ENCODE measurements around the gene LYPD6B.
"Not testable (repeated sequence)": the region's sequence is repeated elsewhere in the genome, so short reads cannot be mapped to it uniquely, and the experiment has no call there.

The LYPD6B gene

GRCh38 chr2:149235816-149236375 lies 197.4 kb downstream of the LYPD6B start:
- Histone ChIP-seq H3K27me3 (replicated peaks; ENCODE audit: insufficient read depth, low read length) (no peaks in the 10 kb centered on the region), H3K9me2 (replicated peaks; ENCODE audit: insufficient read depth, low read length) (no peaks in the 10 kb centered on the region), H3F3A (ENCODE audit: insufficient read depth, low read length) (no peaks in the 10 kb centered on the region), H3K4me1 (ENCODE audit: low read length) (no peaks in the 10 kb centered on the region), H2AFZ (ENCODE audit: low read length) (no peak overlapping the region), H4K20me1 (ENCODE audit: insufficient read depth, low read length) (no peaks in the 10 kb centered on the region), H3K9me3 (replicated peaks; ENCODE audit: insufficient read depth, low read length) (no peaks in the 10 kb centered on the region), H3K79me2 (ENCODE audit: low read length) (no peaks in the 10 kb centered on the region), H3K27ac (ENCODE audit: low read length) (no peak overlapping the region), H3K36me3 (replicated peaks; ENCODE audit: insufficient read depth, low read length) (no peaks in the 10 kb centered on the region), H3K4me3 (ENCODE audit: low read length) (no peak overlapping the region), H3K9ac (ENCODE audit: low read length) (no peak overlapping the region), H3K4me2 (ENCODE audit: low read depth, low read length) (no peak overlapping the region)
- DNase-seq, result no peak
- TF ChIP-seq CTCF (IDR thresholded peaks at IDR 0.05; ENCODE audit: low read length) (no peak), EZH2phosphoT487 (IDR thresholded peaks at IDR 0.05; ENCODE audit: low read length) (no peak), EZH2 (optimal IDR thresholded peaks at IDR 0.05; ENCODE audit: low read depth, low read length) (no peak)

- TF ChIP-seq EZH2phosphoT487 (IDR thresholded peaks at IDR 0.05; ENCODE audit: low read length), result no peak
- no peak for TF ChIP-seq CTCF (IDR thresholded peaks at IDR 0.05; ENCODE audit: low read length)
- TF ChIP-seq EZH2 (optimal IDR thresholded peaks at IDR 0.05; ENCODE audit: low read depth, low read length), result no peak
- Histone ChIP-seq H3K9me2 (replicated peaks; ENCODE audit: insufficient read depth, low read length) (no peaks in the 10 kb centered on the region), H3K79me2 (ENCODE audit: low read length) (no peaks in the 10 kb centered on the region), H3F3A (ENCODE audit: insufficient read depth, low read length) (no peaks in the 10 kb centered on the region), H3K27ac (ENCODE audit: low read length) (no peak overlapping the region), H3K4me3 (ENCODE audit: low read length) (no peak overlapping the region), H2AFZ (ENCODE audit: low read length) (no peak overlapping the region), H3K9ac (ENCODE audit: low read length) (no peak overlapping the region), H3K9me3 (replicated peaks; ENCODE audit: insufficient read depth, low read length) (no peaks in the 10 kb centered on the region), H3K4me1 (ENCODE audit: low read length) (no peaks in the 10 kb centered on the region), H3K4me2 (ENCODE audit: low read depth, low read length) (no peak overlapping the region), H4K20me1 (ENCODE audit: insufficient read depth, low read length) (no peaks in the 10 kb centered on the region), H3K36me3 (replicated peaks; ENCODE audit: insufficient read depth, low read length) (no peaks in the 10 kb centered on the region), H3K27me3 (replicated peaks; ENCODE audit: insufficient read depth, low read length) (no peaks in the 10 kb centered on the region)
- DNase-seq, result no peak
These were observed 197.9 kb downstream of the LYPD6B start for GRCh38 chr2:149236410-149236809.

GRCh38 chr2:149246186-149246585 lies 207.7 kb downstream of the LYPD6B start:
- H3K4me2 ChIP-seq (ENCODE audit: low read depth, low read length), result no peak overlapping the region
- no peaks in the 10 kb centered on the region for H3K9me3 ChIP-seq (replicated peaks; ENCODE audit: insufficient read depth, low read length)
- H3K27ac ChIP-seq (ENCODE audit: low read length), result no peak overlapping the region
- H2AFZ ChIP-seq (ENCODE audit: low read length), result no peak overlapping the region
- H3K9me2 ChIP-seq (replicated peaks; ENCODE audit: insufficient read depth, low read length), result no peaks in the 10 kb centered on the region
- no peak for DNase-seq
- H3K36me3 ChIP-seq (replicated peaks; ENCODE audit: insufficient read depth, low read length), result no peaks in the 10 kb centered on the region
- H3K9ac ChIP-seq (ENCODE audit: low read length), result no peak overlapping the region
- no peaks in the 10 kb centered on the region for H3K27me3 ChIP-seq (replicated peaks; ENCODE audit: insufficient read depth, low read length)
- TF ChIP-seq EZH2 (optimal IDR thresholded peaks at IDR 0.05; ENCODE audit: low read depth, low read length) (no peak), EZH2phosphoT487 (IDR thresholded peaks at IDR 0.05; ENCODE audit: low read length) (no peak), CTCF (IDR thresholded peaks at IDR 0.05; ENCODE audit: low read length) (no peak)
- H3K79me2 ChIP-seq (ENCODE audit: low read length), result no peaks in the 10 kb centered on the region
- H3K4me3 ChIP-seq (ENCODE audit: low read length), result no peak overlapping the region
- no peaks in the 10 kb centered on the region for H3F3A ChIP-seq (ENCODE audit: insufficient read depth, low read length)
- no peaks in the 10 kb centered on the region for H4K20me1 ChIP-seq (ENCODE audit: insufficient read depth, low read length)
- 0 out of 2 replicates have a peak, but pooled peaks cover 3% of the 10 kb centered on the region for H3K4me1 ChIP-seq (ENCODE audit: low read length)

- not testable (repeated sequence) for H3K79me2 ChIP-seq (ENCODE audit: low read length); H3K9me3 ChIP-seq (replicated peaks; ENCODE audit: insufficient read depth, low read length); H3K4me2 ChIP-seq (ENCODE audit: low read depth, low read length); H4K20me1 ChIP-seq (ENCODE audit: insufficient read depth, low read length); DNase-seq; H3K27me3 ChIP-seq (replicated peaks; ENCODE audit: insufficient read depth, low read length); H3K36me3 ChIP-seq (replicated peaks; ENCODE audit: insufficient read depth, low read length); H3K9ac ChIP-seq (ENCODE audit: low read length); H3K9me2 ChIP-seq (replicated peaks; ENCODE audit: insufficient read depth, low read length); H3F3A ChIP-seq (ENCODE audit: insufficient read depth, low read length); H3K4me3 ChIP-seq (ENCODE audit: low read length); H3K27ac ChIP-seq (ENCODE audit: low read length); H2AFZ ChIP-seq (ENCODE audit: low read length); H3K4me1 ChIP-seq (ENCODE audit: low read length)
These were observed 212.9 kb downstream of the LYPD6B start for GRCh38 chr2:149251436-149251835.

- H4K20me1 ChIP-seq (ENCODE audit: insufficient read depth, low read length); H3K27me3 ChIP-seq (replicated peaks; ENCODE audit: insufficient read depth, low read length); H3K9me2 ChIP-seq (replicated peaks; ENCODE audit: insufficient read depth, low read length); H2AFZ ChIP-seq (ENCODE audit: low read length); H3K36me3 ChIP-seq (replicated peaks; ENCODE audit: insufficient read depth, low read length); H3K9me3 ChIP-seq (replicated peaks; ENCODE audit: insufficient read depth, low read length); H3K9ac ChIP-seq (ENCODE audit: low read length); H3K27ac ChIP-seq (ENCODE audit: low read length); H3F3A ChIP-seq (ENCODE audit: insufficient read depth, low read length); H3K4me1 ChIP-seq (ENCODE audit: low read length); DNase-seq; H3K4me3 ChIP-seq (ENCODE audit: low read length); H3K4me2 ChIP-seq (ENCODE audit: low read depth, low read length); H3K79me2 ChIP-seq (ENCODE audit: low read length): not testable (repeated sequence)
These were observed 218.4 kb downstream of the LYPD6B start for GRCh38 chr2:149256877-149257276.
